Nephron (organoid): ENCODE data around the gene NELFCD.
"Not testable (repeated sequence)": the region's sequence is repeated elsewhere in the genome, so short reads cannot be mapped to it uniquely, and the experiment has no call there.

ENCODE experiments used
- H3K27ac Mint-ChIP-seq, 3 experiments: 2 replicates each; pipeline ENCODE4 v1.8.0; 2020; ENCODE audit warnings: mixed read lengths in 3 of 3, mild to moderate bottlenecking in 2 of 3, moderate library complexity in 1 of 3
- H3K27me3 Mint-ChIP-seq: 2 replicates; pipeline ENCODE4 v1.8.0; 2021; ENCODE audit warnings: low read depth, mild to moderate bottlenecking, moderate library complexity, mixed read lengths
- H3K36me3 Mint-ChIP-seq: 2 replicates; pipeline ENCODE4 v1.8.0; 2020; ENCODE audit warnings: low read depth, mixed read lengths
- H3K4me1 Mint-ChIP-seq: 2 replicates; pipeline ENCODE4 v1.8.0; 2020; ENCODE audit warnings: mixed read lengths
- H3K4me3 Mint-ChIP-seq, 3 experiments: 2 replicates each; pipeline ENCODE4 v1.8.0; 2020; ENCODE audit warnings: mild to moderate bottlenecking in 3 of 3, mixed read lengths in 3 of 3, moderate library complexity in 2 of 3
- H3K9me3 Mint-ChIP-seq: 2 replicates; pipeline ENCODE4 v1.8.0; 2020; ENCODE audit warnings: mixed read lengths
- CTCF ChIP-seq, 3 experiments: fragments of 200-600 bp; sonication (generic); IDR thresholded peaks; one replicate each; pipeline ENCODE4 v1.5.0; 2021; ENCODE audit warnings: antibody characterized with exemption in 3 of 3; ENCODE audit not compliant: unreplicated experiment in 3 of 3

Gene NELFCD

GRCh38 chr20:58942549-58942948, 38.5 kb upstream of the NELFCD start:
- TF ChIP-seq CTCF (IDR thresholded peaks at IDR 0.05; ENCODE audit: unreplicated experiment in 3 of 3) = no peak
- H3K27ac Mint-ChIP-seq = no peak overlapping the region
- peaks cover 10% of the 10 kb centered on the region for H3K27me3 Mint-ChIP-seq
- peaks cover 5% of the 10 kb centered on the region for H3K9me3 Mint-ChIP-seq
- no peaks in the 10 kb centered on the region for H3K4me1 Mint-ChIP-seq
- no peaks in the 10 kb centered on the region for H3K36me3 Mint-ChIP-seq
- no peak overlapping the region for H3K4me3 Mint-ChIP-seq

GRCh38 chr20:58944610-58945009, 36.4 kb upstream of the NELFCD start:
- Mint-ChIP-seq H3K27ac (no peak overlapping the region), H3K4me1 (no peaks in the 10 kb centered on the region), H3K36me3 (no peaks in the 10 kb centered on the region), H3K27me3 (peaks cover 4% of the 10 kb centered on the region), H3K9me3 (no peaks in the 10 kb centered on the region), H3K4me3 (no peak overlapping the region)
- TF ChIP-seq CTCF (IDR thresholded peaks at IDR 0.05; ENCODE audit: unreplicated experiment in 3 of 3) = no peak

GRCh38 chr20:58945965-58946631, 35.0 kb upstream of the NELFCD start:
- no peaks in the 10 kb centered on the region for H3K9me3 Mint-ChIP-seq
- H3K27ac Mint-ChIP-seq = no peak overlapping the region
- TF ChIP-seq CTCF (IDR thresholded peaks at IDR 0.05; ENCODE audit: unreplicated experiment in 3 of 3) = no peak
- H3K36me3 Mint-ChIP-seq = no peaks in the 10 kb centered on the region
- H3K4me3 Mint-ChIP-seq = no peak overlapping the region
- H3K4me1 Mint-ChIP-seq = no peaks in the 10 kb centered on the region
- H3K27me3 Mint-ChIP-seq = no peaks in the 10 kb centered on the region

- H3K4me3 Mint-ChIP-seq, H3K36me3 Mint-ChIP-seq: not testable (repeated sequence)
These were observed 33.2 kb upstream of the NELFCD start for GRCh38 chr20:58947797-58948388.

GRCh38 chr20:58950603-58951002, 30.5 kb upstream of the NELFCD start:
- Mint-ChIP-seq H3K9me3 (peaks cover 9% of the 10 kb centered on the region), H3K36me3 (no peaks in the 10 kb centered on the region), H3K27ac (no peak overlapping the region), H3K27me3 (no peaks in the 10 kb centered on the region), H3K4me1 (no peaks in the 10 kb centered on the region), H3K4me3 (no peak overlapping the region)
- TF ChIP-seq CTCF (IDR thresholded peaks at IDR 0.05; ENCODE audit: unreplicated experiment in 3 of 3) = no peak

More at GRCh38 chr20:58947797-58948388, 33.2 kb upstream of the NELFCD start:
- not testable (repeated sequence) for H3K27me3 Mint-ChIP-seq, H3K4me1 Mint-ChIP-seq, H3K27ac Mint-ChIP-seq, H3K9me3 Mint-ChIP-seq

- H3K36me3 Mint-ChIP-seq = no peaks in the 10 kb centered on the region
These were observed 28.0 kb upstream of the NELFCD start for GRCh38 chr20:58953050-58953449.

More at GRCh38 chr20:58953050-58953449, 28.0 kb upstream of the NELFCD start:
- TF ChIP-seq CTCF (IDR thresholded peaks at IDR 0.05; ENCODE audit: unreplicated experiment in 3 of 3) = no peak
- Mint-ChIP-seq H3K4me1 (no peaks in the 10 kb centered on the region), H3K27ac (no peak overlapping the region), H3K4me3 (no peak overlapping the region), H3K27me3 (no peaks in the 10 kb centered on the region), H3K9me3 (peaks cover 11% of the 10 kb centered on the region)
